MM.1S (cell line): ENCODE measurements around the gene MNS1.

Experiments used
- DNase-seq: peaks from one replicate; pipeline ENCODE4 v3.0.0-alpha.2; 2015
- H2AFZ ChIP-seq: fragments of 300-600 bp; sonication (generic); 2 replicates; pipeline ENCODE4 v1.6.0; 2016; ENCODE audit warnings: antibody characterized with exemption, low read length
- H3F3A ChIP-seq: fragments of 300-600 bp; sonication (generic); 2 replicates; pipeline ENCODE4 v1.6.1; 2016; ENCODE audit warnings: mild to moderate bottlenecking, antibody characterized with exemption, low read length, moderate library complexity, mixed read lengths; ENCODE audit not compliant: insufficient read depth
- H3K27ac ChIP-seq: fragments of 300-600 bp; sonication (generic); 2 replicates; pipeline ENCODE4 v1.5.1; 2016; ENCODE audit warnings: mild to moderate bottlenecking, low read length
- H3K27me3 ChIP-seq: fragments of 300-600 bp; sonication (generic); replicated peaks from 2 replicates; pipeline ENCODE4 v1.6.0; 2016; ENCODE audit warnings: low read length; ENCODE audit not compliant: insufficient read depth
- H3K36me3 ChIP-seq: fragments of 300-600 bp; sonication (generic); replicated peaks from 2 replicates; pipeline ENCODE4 v1.6.1; 2016; ENCODE audit warnings: mild to moderate bottlenecking, low read length, mixed read lengths; ENCODE audit not compliant: insufficient read depth
- H3K4me1 ChIP-seq: fragments of 300-600 bp; sonication (generic); 2 replicates; pipeline ENCODE4 v1.6.1; 2016; ENCODE audit warnings: low read length, mixed read lengths
- H3K4me2 ChIP-seq: fragments of 300-600 bp; sonication (generic); 2 replicates; pipeline ENCODE4 v1.6.0; 2016; ENCODE audit warnings: low read depth, low read length
- H3K4me3 ChIP-seq: fragments of 300-600 bp; sonication (generic); 2 replicates; pipeline ENCODE4 v1.5.1; 2016; ENCODE audit warnings: low read length, mixed read lengths
- H3K79me2 ChIP-seq: fragments of 300-600 bp; sonication (generic); 2 replicates; pipeline ENCODE4 v1.6.1; 2016; ENCODE audit warnings: mixed run types, low read length, mixed read lengths
- H3K9ac ChIP-seq: fragments of 300-600 bp; sonication (generic); 2 replicates; pipeline ENCODE4 v1.6.1; 2016; ENCODE audit warnings: low read length, mixed read lengths
- H3K9me2 ChIP-seq: fragments of 300-600 bp; sonication (generic); replicated peaks from 2 replicates; pipeline ENCODE4 v1.6.1; 2016; ENCODE audit warnings: mild to moderate bottlenecking, low read length, mixed read lengths; ENCODE audit not compliant: insufficient read depth
- H3K9me3 ChIP-seq: fragments of 300-600 bp; sonication (generic); replicated peaks from 2 replicates; pipeline ENCODE4 v1.6.1; 2016; ENCODE audit warnings: mild to moderate bottlenecking, low read length, mixed read lengths; ENCODE audit not compliant: insufficient read depth
- H4K20me1 ChIP-seq: fragments of 300-600 bp; sonication (generic); 2 replicates; pipeline ENCODE4 v1.6.1; 2016; ENCODE audit warnings: mild to moderate bottlenecking, low read length, moderate library complexity, mixed read lengths; ENCODE audit not compliant: insufficient read depth
- EZH2 ChIP-seq: fragments of 300-600 bp; sonication (generic); optimal IDR thresholded peaks from 2 replicates; pipeline ENCODE3; 2017; ENCODE audit warnings: low read depth, mild to moderate bottlenecking, antibody characterized with exemption, low read length, mixed read lengths
- EZH2phosphoT487 ChIP-seq: fragments of 300-600 bp; sonication (generic); IDR thresholded peaks from 2 replicates; pipeline ENCODE4 v1.6.1; 2018; ENCODE audit warnings: antibody characterized with exemption, low read length
- TF ChIP-seq, protein P1 (sequence below): fragments of 300-600 bp; sonication (generic); IDR thresholded peaks from 2 replicates; pipeline ENCODE4 v1.5.1; 2016; ENCODE audit warnings: antibody characterized with exemption, low read length, mixed read lengths

The MNS1 gene

DNA sequence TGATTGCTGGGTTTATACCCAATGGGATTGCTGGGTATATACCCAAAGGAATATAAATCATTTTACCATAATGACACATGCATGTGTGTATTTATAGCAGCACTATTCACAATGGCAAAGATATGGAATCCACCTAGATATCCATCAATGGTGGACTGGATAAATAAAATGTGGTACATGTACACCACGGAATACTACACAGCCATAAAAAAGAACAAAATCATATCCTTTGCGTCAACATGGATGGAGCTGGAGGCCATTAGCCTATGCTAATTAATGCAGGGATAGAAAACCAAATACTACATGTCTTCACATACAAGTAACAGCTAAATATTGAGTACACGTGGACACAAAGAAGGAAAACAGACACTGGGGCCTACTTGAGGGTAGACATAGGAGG lies 22.6 kb downstream of the MNS1 start:
- TF ChIP-seq EZH2 (no peak), EZH2phosphoT487 (no peak)
- TF ChIP-seq, protein P1, sequence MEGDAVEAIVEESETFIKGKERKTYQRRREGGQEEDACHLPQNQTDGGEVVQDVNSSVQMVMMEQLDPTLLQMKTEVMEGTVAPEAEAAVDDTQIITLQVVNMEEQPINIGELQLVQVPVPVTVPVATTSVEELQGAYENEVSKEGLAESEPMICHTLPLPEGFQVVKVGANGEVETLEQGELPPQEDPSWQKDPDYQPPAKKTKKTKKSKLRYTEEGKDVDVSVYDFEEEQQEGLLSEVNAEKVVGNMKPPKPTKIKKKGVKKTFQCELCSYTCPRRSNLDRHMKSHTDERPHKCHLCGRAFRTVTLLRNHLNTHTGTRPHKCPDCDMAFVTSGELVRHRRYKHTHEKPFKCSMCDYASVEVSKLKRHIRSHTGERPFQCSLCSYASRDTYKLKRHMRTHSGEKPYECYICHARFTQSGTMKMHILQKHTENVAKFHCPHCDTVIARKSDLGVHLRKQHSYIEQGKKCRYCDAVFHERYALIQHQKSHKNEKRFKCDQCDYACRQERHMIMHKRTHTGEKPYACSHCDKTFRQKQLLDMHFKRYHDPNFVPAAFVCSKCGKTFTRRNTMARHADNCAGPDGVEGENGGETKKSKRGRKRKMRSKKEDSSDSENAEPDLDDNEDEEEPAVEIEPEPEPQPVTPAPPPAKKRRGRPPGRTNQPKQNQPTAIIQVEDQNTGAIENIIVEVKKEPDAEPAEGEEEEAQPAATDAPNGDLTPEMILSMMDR, result no peak

DNA sequence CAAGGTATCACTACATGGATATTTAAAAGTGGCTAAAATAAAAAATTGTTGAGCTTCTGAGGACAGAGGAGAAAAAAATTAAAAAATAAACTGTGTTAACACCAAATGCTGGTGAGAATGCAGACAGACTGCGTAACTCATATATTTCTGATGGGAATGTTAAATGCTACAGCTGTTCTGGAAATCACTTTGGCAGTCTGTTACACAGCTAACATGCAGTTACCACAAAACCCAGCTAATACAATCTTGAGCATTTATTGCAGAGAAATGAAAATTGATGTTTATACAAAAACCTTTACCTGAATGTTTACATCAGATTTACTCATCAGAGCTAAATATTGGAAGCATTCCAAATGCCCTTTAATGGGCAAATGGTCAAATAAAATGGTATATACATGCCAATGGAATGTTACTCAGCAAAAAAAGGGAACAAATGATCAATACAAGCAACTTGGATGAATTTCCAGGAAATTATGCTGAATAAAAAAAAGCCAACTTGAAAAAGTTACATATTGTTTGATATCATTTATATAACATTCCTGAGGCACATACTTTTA lies 24.6 kb downstream of the MNS1 start:
- Histone ChIP-seq H3K9me3 (no peaks in the 10 kb centered on the region), H3K9me2 (no peaks in the 10 kb centered on the region), H3K27me3 (no peaks in the 10 kb centered on the region), H2AFZ (no peak overlapping the region), H3K4me2 (no peak overlapping the region), H3F3A (no peaks in the 10 kb centered on the region), H3K4me1 (no peaks in the 10 kb centered on the region), H4K20me1 (no peaks in the 10 kb centered on the region), H3K79me2 (no peaks in the 10 kb centered on the region), H3K27ac (no peak overlapping the region), H3K9ac (no peak overlapping the region), H3K36me3 (no peaks in the 10 kb centered on the region), H3K4me3 (no peak overlapping the region)
- DNase-seq, result no peak
- TF ChIP-seq EZH2phosphoT487, result no peak
- TF ChIP-seq EZH2, result no peak
- TF ChIP-seq, protein P1, result no peak

More for the DNA sequence above, 22.6 kb downstream of the MNS1 start:
- no peaks in the 10 kb centered on the region for H3K9me3 ChIP-seq
- no peak overlapping the region for H3K4me2 ChIP-seq
- no peaks in the 10 kb centered on the region for H3K9me2 ChIP-seq
- H3K4me1 ChIP-seq, result no peaks in the 10 kb centered on the region
- DNase-seq, result no peak
- no peak overlapping the region for H3K4me3 ChIP-seq
- H3F3A ChIP-seq, result no peaks in the 10 kb centered on the region
- no peaks in the 10 kb centered on the region for H3K79me2 ChIP-seq
- H3K9ac ChIP-seq, result no peak overlapping the region
- H4K20me1 ChIP-seq, result no peaks in the 10 kb centered on the region
- H3K36me3 ChIP-seq, result no peaks in the 10 kb centered on the region
- no peaks in the 10 kb centered on the region for H3K27me3 ChIP-seq
- H2AFZ ChIP-seq, result no peak overlapping the region
- no peak overlapping the region for H3K27ac ChIP-seq

DNA sequence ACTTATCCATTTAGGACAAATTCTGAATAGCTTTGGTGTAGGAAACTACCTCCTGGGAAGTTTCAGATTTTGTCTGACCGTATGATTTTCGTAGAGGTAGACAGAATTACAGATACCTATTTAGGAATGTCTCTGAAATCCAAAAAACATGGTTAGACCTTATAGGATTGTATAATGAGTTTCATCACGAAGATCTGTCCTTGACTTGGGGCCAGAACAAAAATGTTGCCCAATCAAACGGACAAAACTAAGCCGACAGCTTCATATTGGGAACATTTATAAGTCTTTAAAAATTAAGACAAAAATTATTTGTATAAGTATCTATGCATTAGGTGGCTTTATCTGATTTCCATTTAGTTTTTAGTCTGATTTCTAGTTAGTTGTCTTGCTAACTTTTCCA lies 32.6 kb downstream of the MNS1 start:
- H3K9me3 ChIP-seq, result no peaks in the 10 kb centered on the region
- no peak overlapping the region for H3K4me2 ChIP-seq
- no peaks in the 10 kb centered on the region for H3K27me3 ChIP-seq
- no peak overlapping the region for H3K27ac ChIP-seq
- H2AFZ ChIP-seq, result no peak overlapping the region
- no peaks in the 10 kb centered on the region for H3K79me2 ChIP-seq
- no peaks in the 10 kb centered on the region for H3K9me2 ChIP-seq
- no peaks in the 10 kb centered on the region for H3K4me1 ChIP-seq
- no peak overlapping the region for H3K4me3 ChIP-seq
- H3F3A ChIP-seq, result no peaks in the 10 kb centered on the region
- peaks cover 16% of the 10 kb centered on the region; the same call in 1 of the 2 replicates for H3K36me3 ChIP-seq
- TF ChIP-seq EZH2phosphoT487 (no peak), EZH2 (no peak)
- TF ChIP-seq, protein P1, result no peak
- H3K9ac ChIP-seq, result no peak overlapping the region
- DNase-seq, result no peak
- H4K20me1 ChIP-seq, result no peaks in the 10 kb centered on the region
